Naive thymus-derived CD4-positive, alpha-beta T cell (primary cell): ENCODE measurements around the gene AP3B1. TPM values are rescaled to one million over a fixed set of nuclear protein-coding genes. Genes with fewer than 3 reads are reported as not detected.

Experiments used
- ATAC-seq: fragments of 150-1000 bp; cut with Tn5 transposase; 2 replicates; pipeline ENCODE4 v1.10.0; 2021; ENCODE audit warnings: mild to moderate bottlenecking, moderate library complexity
- CTCF ChIA-PET: fragments of 350-600 bp; sonication (Branson Sonifier 250); formaldehyde crosslinking; loops from one replicate; lab custom pipeline; 2021; ENCODE audit warnings: antibody characterized with exemption; lab: Charles Lee
- POLR2A ChIA-PET: fragments of 350-600 bp; sonication (Branson Sonifier 250); formaldehyde crosslinking; loops from one replicate; lab custom pipeline; 2021; ENCODE audit warnings: antibody characterized with exemption, inconsistent platforms; lab: Charles Lee
- DNase-seq, 9 donors: peaks; one replicate each; pipeline versions ENCODE4 v3.0.0 to v3.0.0-alpha.2; 2020 to 2022; ENCODE audit warnings: mixed read lengths in 1 of 9
- H3K27ac ChIP-seq: one replicate; pipeline ENCODE4 v1.7.0; 2013; ENCODE audit warnings: mild to moderate bottlenecking, low read depth, low read length, moderate library complexity
- H3K27me3 ChIP-seq, 2 donors: one replicate each; pipeline ENCODE4 v1.7.0; 2013; ENCODE audit warnings: low read length in 2 of 2, mild to moderate bottlenecking in 2 of 2, moderate library complexity in 2 of 2; ENCODE audit not compliant: control insufficient read depth in 2 of 2, insufficient read depth in 2 of 2
- H3K36me3 ChIP-seq, 3 experiments: 1 replicate in 2 of 3; 2 replicates in 1 of 3; pipeline ENCODE4 v1.7.0; 2013; ENCODE audit warnings: low read length in 3 of 3, mild to moderate bottlenecking in 3 of 3, moderate library complexity in 1 of 3; ENCODE audit not compliant: insufficient read depth in 3 of 3, control insufficient read depth in 2 of 3
- H3K4me1 ChIP-seq, 2 donors: one replicate each; pipeline ENCODE4 v1.7.0; 2013; ENCODE audit warnings: low read length in 2 of 2, mild to moderate bottlenecking in 2 of 2, moderate library complexity in 1 of 2; ENCODE audit not compliant: control insufficient read depth in 2 of 2, insufficient read depth in 2 of 2
- H3K4me3 ChIP-seq: 2 replicates; pipeline ENCODE4 v1.7.0; 2013; ENCODE audit warnings: mild to moderate bottlenecking, low read length
- H3K9me3 ChIP-seq, 3 experiments: 1 replicate in 2 of 3; 2 replicates in 1 of 3; pipeline ENCODE4 v1.7.0; 2013; ENCODE audit warnings: low read length in 3 of 3; ENCODE audit not compliant: control insufficient read depth in 2 of 3
- H3K27ac Mint-ChIP-seq, 9 donors: one replicate each; pipeline ENCODE4 v1.8.0; 2020 to 2022; ENCODE audit warnings: mixed read lengths in 9 of 9, mild to moderate bottlenecking in 8 of 9, moderate library complexity in 5 of 9, inconsistent platforms in 2 of 9
- H3K27me3 Mint-ChIP-seq, 5 donors: one replicate each; pipeline ENCODE4 v1.8.0; 2021 to 2022; ENCODE audit warnings: mixed read lengths in 5 of 5, mild to moderate bottlenecking in 1 of 5
- H3K36me3 Mint-ChIP-seq, 5 donors: one replicate each; pipeline ENCODE4 v1.8.0; 2020 to 2022; ENCODE audit warnings: mixed read lengths in 5 of 5, mild to moderate bottlenecking in 3 of 5, inconsistent platforms in 1 of 5
- H3K4me1 Mint-ChIP-seq, 7 donors: one replicate each; pipeline ENCODE4 v1.8.0; 2020 to 2022; ENCODE audit warnings: mixed read lengths in 7 of 7, mild to moderate bottlenecking in 3 of 7, inconsistent platforms in 1 of 7
- H3K4me3 Mint-ChIP-seq, 10 donors: one replicate each; pipeline ENCODE4 v1.8.0; 2020 to 2022; ENCODE audit warnings: mild to moderate bottlenecking in 10 of 10, mixed read lengths in 10 of 10, moderate library complexity in 6 of 10, inconsistent platforms in 2 of 10
- H3K9me3 Mint-ChIP-seq, 11 donors: one replicate each; pipeline ENCODE4 v1.8.0; 2020 to 2022; ENCODE audit warnings: mixed read lengths in 11 of 11, mild to moderate bottlenecking in 4 of 11, inconsistent platforms in 1 of 11, moderate library complexity in 1 of 11
- intact Hi-C, 2 donors: fragments of 100-400 bp; cut with micrococcal nuclease; formaldehyde crosslinking; loops; one replicate each; pipeline ENCODE4 v1.15.1; 2023
- polyA plus RNA-seq, 2 donors: library from polyadenylated mRNA; unstranded; fragments of 300-500 nt; fragmentation: Illumina TruSeq; gene quantifications; one replicate each; pipeline ENCODE4 v1.2.3, GENCODE V29; 2021
- total RNA-seq, 6 experiments: library from RNA in 5 of 6; stranded (reverse) in 5 of 6; gene quantifications; 1 replicate in 5 of 6; 2 replicates in 1 of 6; pipeline ENCODE4 v1.2.3 and lab custom pipeline; 2021 to 2026

AP3B1 gene
- total and polyA plus RNA-seq, 7 experiments from 2014 or later, result 28.3 to 45.0 (median 32.8) TPM

- Mint-ChIP-seq H3K9me3 (peaks cover 0 to 1% (median 0%) of the 10 kb centered on the region in 11 donors), H3K4me1 (no peaks in the 10 kb centered on the region), H3K4me3 (no peak overlapping the region), H3K36me3 (peaks cover 0 to 39% (median 14%) of the 10 kb centered on the region in 5 donors), H3K27me3 (no peaks in the 10 kb centered on the region), H3K27ac (peak overlapping the region in 1 of 9 donors; percentile 15)
- ChIA-PET POLR2A (no interaction called here), CTCF (no interaction called here)
- peaks cover 0 to 8% (median 0%) of the 10 kb centered on the region in 3 experiments for H3K36me3 ChIP-seq
- no peak overlapping the region for H3K27ac ChIP-seq
- no peaks in the 10 kb centered on the region for H3K9me3 ChIP-seq
- intact Hi-C loops, result no loop called here
- no peaks in the 10 kb centered on the region for H3K4me1 ChIP-seq
- H3K27me3 ChIP-seq, result no peaks in the 10 kb centered on the region
- ATAC-seq, result no peak
- no peak overlapping the region for H3K4me3 ChIP-seq
- DNase-seq, result no peak
Observed at GRCh38 chr5:78019744-78020143, 274.8 kb downstream of the AP3B1 start.

DNA sequence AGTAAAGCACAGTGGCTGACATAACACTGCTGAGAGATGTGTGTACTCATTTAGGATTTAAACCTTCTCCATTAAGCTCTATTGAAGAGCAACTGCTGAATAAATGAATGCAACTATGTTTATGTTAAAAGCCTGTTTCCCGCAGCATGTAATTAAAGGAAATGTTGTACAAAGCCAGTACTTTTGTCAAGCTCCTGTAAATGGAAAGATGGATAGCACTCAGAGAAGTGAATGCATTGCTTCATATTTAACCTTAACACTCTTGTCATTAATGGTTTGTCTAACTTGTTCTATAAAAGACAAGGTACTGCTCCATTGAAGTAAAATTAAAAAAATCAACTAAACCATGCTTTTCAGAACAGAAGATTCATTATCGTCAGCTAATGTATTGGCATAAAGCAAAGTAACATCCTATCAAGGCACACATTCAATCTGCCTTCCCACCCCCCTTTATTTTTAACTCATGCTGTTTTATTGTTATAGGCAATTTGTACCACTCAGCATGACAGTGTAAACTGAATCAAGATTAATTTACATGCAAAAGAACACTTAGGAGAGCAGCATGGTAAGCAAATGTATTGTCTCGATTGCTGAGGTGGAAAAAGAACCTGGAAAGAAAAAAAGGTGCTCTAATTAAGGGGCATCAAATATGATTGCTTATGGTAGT is 277.5 kb downstream of the AP3B1 start:
- POLR2A ChIA-PET, result no interaction called here
- intact Hi-C loops, result no loop called here

GRCh38 chr5:78009937-78010527 is 284.5 kb downstream of the AP3B1 start:
- Mint-ChIP-seq H3K36me3 (peaks cover 0 to 29% (median 5%) of the 10 kb centered on the region in 5 donors), H3K9me3 (no peaks in the 10 kb centered on the region), H3K4me1 (no peaks in the 10 kb centered on the region), H3K4me3 (no peak overlapping the region), H3K27ac (no peak overlapping the region), H3K27me3 (no peaks in the 10 kb centered on the region)
- DNase-seq, result no peak
- H3K27me3 ChIP-seq, result no peaks in the 10 kb centered on the region
- H3K4me1 ChIP-seq, result no peaks in the 10 kb centered on the region
- ChIA-PET CTCF (no interaction called here), POLR2A (no interaction called here)
- ATAC-seq, result no peak
- no peak overlapping the region for H3K27ac ChIP-seq
- H3K4me3 ChIP-seq, result no peak overlapping the region
- no peaks in the 10 kb centered on the region for H3K9me3 ChIP-seq
- intact Hi-C loops, result no loop called here
- H3K36me3 ChIP-seq, result peaks cover 0 to 5% (median 0%) of the 10 kb centered on the region in 3 experiments

More for the DNA sequence above, 277.5 kb downstream of the AP3B1 start:
- H3K4me3 ChIP-seq, result no peak overlapping the region
- CTCF ChIA-PET, result no interaction called here
- no peak for DNase-seq
- H3K27me3 Mint-ChIP-seq, result no peaks in the 10 kb centered on the region
- no peaks in the 10 kb centered on the region for H3K27me3 ChIP-seq
- no peak overlapping the region for H3K27ac ChIP-seq
- no peaks in the 10 kb centered on the region for H3K9me3 Mint-ChIP-seq
- H3K36me3 ChIP-seq, result peaks cover 0 to 5% (median 0%) of the 10 kb centered on the region in 3 experiments
- H3K4me1 Mint-ChIP-seq, result no peaks in the 10 kb centered on the region
- H3K4me1 ChIP-seq, result no peaks in the 10 kb centered on the region
- H3K9me3 ChIP-seq, result no peaks in the 10 kb centered on the region
- H3K36me3 Mint-ChIP-seq, result peaks cover 0 to 43% (median 5%) of the 10 kb centered on the region in 5 donors
- ATAC-seq, result no peak
- H3K4me3 Mint-ChIP-seq, result no peak overlapping the region
- H3K27ac Mint-ChIP-seq, result no peak overlapping the region

DNA sequence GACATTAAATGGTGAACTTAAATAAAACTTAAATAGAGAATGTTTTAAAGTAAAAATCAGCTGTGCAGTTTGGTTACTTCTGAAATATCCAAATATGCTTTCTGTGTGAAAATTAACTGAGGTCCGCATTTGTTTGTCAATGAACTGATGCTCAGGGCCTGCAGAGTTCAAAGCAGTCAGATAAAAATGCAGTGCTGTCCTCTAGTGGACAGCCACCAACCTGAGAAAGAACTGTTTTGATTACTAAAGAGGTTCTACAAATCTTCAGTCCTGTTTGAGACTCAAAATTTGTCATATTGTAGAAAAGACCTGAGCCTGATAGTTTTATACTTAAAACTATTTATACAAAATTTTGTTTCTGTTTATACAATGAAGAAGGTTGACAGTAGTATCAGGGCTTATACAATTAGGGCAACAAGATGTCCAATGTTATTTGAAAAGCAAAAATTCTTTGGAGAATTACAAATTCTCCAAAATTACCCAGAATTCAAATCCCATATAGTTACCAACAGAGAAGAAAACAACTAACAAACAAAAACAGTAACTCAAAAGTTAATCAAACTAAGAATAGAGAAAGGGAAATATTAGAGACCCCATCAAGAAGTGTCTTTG is 286.0 kb downstream of the AP3B1 start:
- H3K27ac Mint-ChIP-seq, result no peak overlapping the region
- H3K27ac ChIP-seq, result no peak overlapping the region
- intact Hi-C loops, result loop anchor here in 1 of 2 donors (1.0 kb wide), 1 partner anchor 448 kb away; no protein-coding TSS in a partner anchor
- H3K9me3 Mint-ChIP-seq, result no peaks in the 10 kb centered on the region
- ATAC-seq (no peak), DNase-seq (peak in 1 of 9 donors; percentile 7)
- H3K4me3 Mint-ChIP-seq, result no peak overlapping the region
- H3K36me3 Mint-ChIP-seq, result peaks cover 0 to 21% (median 4%) of the 10 kb centered on the region in 5 donors
- no peaks in the 10 kb centered on the region for H3K27me3 Mint-ChIP-seq
- no peaks in the 10 kb centered on the region for H3K9me3 ChIP-seq
- H3K4me1 Mint-ChIP-seq, result peaks cover 0 to 1% (median 0%) of the 10 kb centered on the region in 7 donors
- no peaks in the 10 kb centered on the region for H3K27me3 ChIP-seq
- CTCF ChIA-PET, result no interaction called here
- POLR2A ChIA-PET, result no interaction called here
- no peaks in the 10 kb centered on the region for H3K4me1 ChIP-seq
- H3K4me3 ChIP-seq, result no peak overlapping the region
- H3K36me3 ChIP-seq, result peaks cover 0 to 4% (median 0%) of the 10 kb centered on the region in 3 experiments

DNA sequence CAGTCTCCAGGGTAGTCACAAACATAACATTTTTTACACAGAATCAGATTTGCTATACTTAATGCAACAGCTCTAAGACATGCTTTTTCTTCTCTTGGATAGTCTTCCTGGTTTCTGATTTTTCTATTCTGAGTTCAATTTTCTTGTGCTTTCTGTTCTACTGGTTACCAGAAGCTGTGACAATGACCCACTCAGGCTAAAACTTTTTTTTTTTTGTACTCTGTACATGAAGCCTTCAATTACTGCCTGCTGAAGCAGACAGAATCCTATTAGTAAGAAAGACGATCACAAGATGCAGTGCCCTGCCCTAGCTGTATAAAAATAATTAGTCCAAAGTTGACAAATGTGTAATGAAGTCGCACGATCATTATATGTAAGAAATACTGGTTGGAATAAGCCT is 287.3 kb downstream of the AP3B1 start:
- peaks cover 0 to 2% (median 0%) of the 10 kb centered on the region in 7 donors for H3K4me1 Mint-ChIP-seq
- H3K9me3 ChIP-seq, result no peaks in the 10 kb centered on the region
- peaks cover 0 to 20% (median 10%) of the 10 kb centered on the region in 5 donors for H3K36me3 Mint-ChIP-seq
- H3K27me3 ChIP-seq, result no peaks in the 10 kb centered on the region
- no peak for DNase-seq
- ChIA-PET POLR2A (interaction anchor here (0.7 kb wide), 1 partner anchor 32 kb away, joined by 3 read pairs; no protein-coding TSS in a partner anchor), CTCF (no interaction called here)
- H3K27me3 Mint-ChIP-seq, result no peaks in the 10 kb centered on the region
- no peaks in the 10 kb centered on the region for H3K4me1 ChIP-seq
- no peak overlapping the region for H3K27ac Mint-ChIP-seq
- no peaks in the 10 kb centered on the region for H3K9me3 Mint-ChIP-seq
- no peak for ATAC-seq
- intact Hi-C loops, result no loop called here
- no peak overlapping the region for H3K4me3 ChIP-seq
- no peak overlapping the region for H3K27ac ChIP-seq
- H3K36me3 ChIP-seq, result peaks cover 0 to 9% (median 0%) of the 10 kb centered on the region in 3 experiments
- H3K4me3 Mint-ChIP-seq, result no peak overlapping the region

GRCh38 chr5:78006449-78006848 is 288.0 kb downstream of the AP3B1 start:
- POLR2A ChIA-PET, result interaction anchor here (0.7 kb wide), 1 partner anchor 31 kb away, joined by 3 read pairs; no protein-coding TSS in a partner anchor
- Histone ChIP-seq H3K4me1 (no peaks in the 10 kb centered on the region), H3K36me3 (peaks cover 0 to 9% (median 0%) of the 10 kb centered on the region in 3 experiments), H3K27me3 (no peaks in the 10 kb centered on the region), H3K9me3 (no peaks in the 10 kb centered on the region), H3K4me3 (no peak overlapping the region), H3K27ac (no peak overlapping the region)
- DNase-seq (no peak), ATAC-seq (no peak)
- H3K4me1 Mint-ChIP-seq, result peaks cover 0 to 2% (median 0%) of the 10 kb centered on the region in 7 donors
- H3K4me3 Mint-ChIP-seq, result no peak overlapping the region
- no peaks in the 10 kb centered on the region for H3K9me3 Mint-ChIP-seq
- H3K27me3 Mint-ChIP-seq, result no peaks in the 10 kb centered on the region
- H3K27ac Mint-ChIP-seq, result no peak overlapping the region
- CTCF ChIA-PET, result no interaction called here
- intact Hi-C loops, result no loop called here
- H3K36me3 Mint-ChIP-seq, result peaks cover 0 to 24% (median 11%) of the 10 kb centered on the region in 5 donors
